Measurements from ENCODE around the gene MBNL3. TPM values are rescaled to one million over a fixed set of nuclear protein-coding genes. Genes with fewer than 3 reads are reported as not detected.
A peak's percentile ranks its signal among the peaks of the same experiment; 100 is the strongest.
"Not testable (repeated sequence)": the region's sequence is repeated elsewhere in the genome, so short reads cannot be mapped to it uniquely, and the experiment has no call there.

The MBNL3 gene
- total RNA-seq, 1 experiment from 2014 or later: 3.7 TPM

DNA sequence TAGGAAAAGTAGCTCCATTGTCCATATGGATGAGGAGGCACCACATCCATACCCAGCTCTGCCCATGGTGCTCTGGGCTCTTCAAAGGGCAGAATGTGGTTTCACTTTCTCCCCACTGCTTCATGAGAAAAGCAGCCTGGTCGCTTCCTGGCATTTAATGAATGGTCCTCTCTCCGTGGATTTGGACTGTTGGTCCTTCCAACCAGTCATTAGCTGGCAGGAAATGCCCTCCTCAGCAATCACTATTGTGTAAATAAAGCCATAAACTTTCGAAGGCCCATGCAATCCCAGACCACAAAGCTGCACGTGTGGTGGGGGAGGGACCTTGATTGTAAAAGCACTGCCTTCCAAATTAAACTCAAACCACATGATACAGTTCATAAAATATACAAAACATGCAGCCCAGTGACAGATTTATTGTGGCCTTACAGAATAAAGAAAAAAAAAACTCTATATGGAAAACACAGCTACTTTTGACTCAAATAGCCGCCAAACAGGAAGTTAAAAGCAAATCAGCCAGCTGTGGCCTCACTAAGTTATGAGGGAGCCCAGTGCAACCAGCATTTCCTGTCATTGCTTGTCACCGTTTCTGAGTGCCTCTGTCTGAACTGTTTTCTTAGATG, 8.1 kb downstream of the MBNL3 start:
- DNase-seq (ENCODE audit: low read depth): peak; percentile 70

DNA sequence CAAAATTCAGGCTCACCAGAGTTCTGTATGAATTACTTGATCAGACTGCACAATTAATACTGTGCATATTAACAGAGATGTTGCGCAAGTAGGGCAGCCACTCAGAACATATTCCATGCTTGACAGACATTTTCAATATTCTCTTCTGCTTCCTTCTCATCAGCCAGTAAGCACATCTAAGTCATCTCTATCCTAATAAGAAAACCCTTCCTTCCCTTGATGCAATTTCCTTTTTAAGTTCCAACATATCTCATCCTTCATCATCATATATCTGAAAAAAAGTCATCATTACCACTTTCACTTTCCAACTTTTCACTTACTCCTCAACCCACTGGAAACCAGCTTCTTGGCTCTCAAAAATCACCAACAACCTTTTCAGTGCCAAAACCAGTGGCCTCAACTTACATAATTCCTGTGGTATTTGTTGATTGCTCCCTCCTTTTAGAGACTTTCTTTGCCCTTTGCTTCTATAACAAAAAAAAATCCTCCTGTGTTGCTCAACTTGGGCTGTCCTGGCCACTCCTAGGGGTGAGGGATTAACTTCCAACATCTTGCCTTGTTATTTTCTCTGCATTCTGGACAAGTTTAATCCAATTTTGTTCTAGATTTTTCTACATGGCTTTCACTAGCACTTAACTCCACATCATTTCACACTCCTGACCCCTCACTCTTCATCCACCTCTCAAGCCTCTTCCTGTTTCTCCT, 14.1 kb downstream of the MBNL3 start:
- DNase-seq (ENCODE audit: low read depth): no peak

- no peak for DNase-seq (ENCODE audit: low read depth)
Measured at GRCh38 chrX:132472397-132472796, 16.4 kb downstream of the MBNL3 start.

- no peak for DNase-seq (ENCODE audit: low read depth)
Measured at GRCh38 chrX:132470831-132471230, 18.0 kb downstream of the MBNL3 start.

DNA sequence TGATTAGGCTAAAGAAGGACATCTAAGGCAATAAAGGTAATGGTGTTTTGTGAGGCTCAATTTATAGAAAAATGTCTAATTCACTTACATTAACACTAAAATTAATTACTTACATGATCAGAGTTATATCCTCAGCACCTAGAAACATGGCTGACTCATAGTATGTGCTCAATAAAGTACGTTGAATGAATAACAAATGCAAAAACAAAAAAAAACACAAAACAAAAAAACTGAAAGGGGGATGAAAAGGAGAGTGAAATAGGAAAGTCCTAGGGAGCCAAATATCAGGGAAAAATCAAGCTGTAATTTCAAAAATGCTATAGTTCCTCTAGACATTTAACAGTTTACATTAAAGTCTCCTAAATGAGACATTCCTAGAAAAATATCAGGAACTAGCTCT, 18.7 kb downstream of the MBNL3 start:
- no peak for DNase-seq (ENCODE audit: low read depth)

- DNase-seq (ENCODE audit: low read depth): no peak
Measured at GRCh38 chrX:132468454-132468853, 20.4 kb downstream of the MBNL3 start.

DNA sequence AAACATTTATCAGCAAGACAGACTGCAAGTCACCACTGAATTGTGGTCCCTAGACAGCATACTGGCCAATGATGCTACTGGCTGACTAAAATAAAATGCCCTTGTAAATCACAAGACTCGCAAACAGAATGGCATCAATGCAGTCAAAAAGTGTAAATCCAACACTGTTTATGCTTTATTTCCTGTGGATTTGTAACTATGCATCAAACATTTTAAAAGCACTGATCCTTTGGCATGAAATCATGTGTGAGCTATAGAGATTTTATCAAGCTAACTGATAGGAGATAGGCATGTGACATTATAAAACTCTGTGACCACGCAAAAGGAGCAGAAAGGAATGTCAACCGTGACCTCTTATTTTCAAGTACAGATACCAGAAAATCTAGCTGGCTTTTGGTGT, 20.8 kb downstream of the MBNL3 start:
- DNase-seq (ENCODE audit: low read depth): no peak

- no peak for DNase-seq (ENCODE audit: low read depth)
Measured at GRCh38 chrX:132467026-132467425, 21.8 kb downstream of the MBNL3 start.

GRCh38 chrX:132463411-132463810, 25.4 kb downstream of the MBNL3 start:
- DNase-seq (ENCODE audit: low read depth): no peak

DNA sequence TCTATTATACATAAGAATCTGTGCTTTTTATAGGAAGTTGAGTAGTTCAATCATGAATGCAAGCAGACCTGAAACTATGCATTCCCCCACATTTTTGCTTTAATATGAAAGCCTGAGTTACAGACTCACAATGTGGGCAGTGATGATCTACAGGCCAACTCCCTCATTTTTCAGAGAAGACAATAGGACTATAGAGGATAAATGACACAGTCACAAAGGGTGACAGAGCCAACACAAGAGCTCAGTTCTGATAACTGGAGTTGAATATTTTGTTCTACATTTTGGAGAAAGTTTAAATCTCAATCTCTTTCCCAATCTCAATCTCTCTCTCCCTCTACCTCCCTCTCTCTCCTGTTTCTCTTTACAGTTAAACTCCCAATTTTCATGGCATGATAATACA, 27.0 kb downstream of the MBNL3 start:
- no peak for DNase-seq (ENCODE audit: low read depth)

DNA sequence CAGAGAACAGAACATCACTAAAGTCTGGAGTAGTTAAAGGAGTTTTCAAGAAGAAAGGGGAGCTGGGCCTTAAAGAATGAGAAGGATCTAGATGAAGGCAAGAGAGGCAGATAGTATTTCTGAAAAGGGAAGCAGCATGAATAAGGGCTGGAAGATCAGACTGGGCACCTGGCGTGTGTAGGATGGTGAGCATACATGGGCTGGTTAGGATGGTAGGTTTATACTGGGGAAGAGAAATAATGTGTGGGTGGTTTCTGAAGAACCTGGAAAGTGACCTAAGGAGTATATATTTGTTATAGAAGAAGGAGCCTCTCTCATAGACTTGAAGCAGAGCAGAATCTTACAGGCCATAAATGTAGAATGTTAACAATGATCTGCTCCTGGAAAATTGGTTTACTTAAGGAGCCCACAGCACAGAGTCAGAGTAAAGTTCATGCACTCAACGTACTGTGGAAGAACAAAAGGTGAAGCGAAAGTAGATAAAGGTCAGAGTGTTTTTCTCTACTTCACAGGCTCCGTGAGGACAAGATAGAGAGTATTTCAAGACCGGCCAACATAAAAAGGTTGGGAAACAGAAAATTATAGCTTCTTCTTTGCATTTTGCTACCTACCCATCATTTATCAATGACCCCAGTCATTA, 35.8 kb downstream of the MBNL3 start:
- no peak for DNase-seq (ENCODE audit: low read depth)

DNA sequence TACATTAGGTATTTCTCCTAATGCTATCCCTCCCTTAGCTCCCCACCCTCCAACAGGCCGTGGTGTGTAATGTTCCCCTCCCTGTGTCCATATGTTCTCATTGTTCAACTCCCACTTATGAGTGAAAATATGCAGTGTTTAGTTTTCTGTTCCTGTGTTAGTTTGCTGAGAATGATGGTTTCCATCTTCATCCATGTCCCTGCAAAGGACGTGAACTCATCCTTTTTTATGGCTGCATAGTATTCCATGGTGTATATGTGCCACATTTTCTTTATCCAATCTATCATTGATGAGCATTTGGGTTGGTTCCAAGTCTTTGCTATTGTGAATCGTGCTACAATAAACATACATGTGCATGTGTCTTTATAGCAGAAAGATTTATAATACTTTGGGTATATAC, 42.9 kb downstream of the MBNL3 start:
- DNase-seq (ENCODE audit: low read depth): not testable (repeated sequence)

DNA sequence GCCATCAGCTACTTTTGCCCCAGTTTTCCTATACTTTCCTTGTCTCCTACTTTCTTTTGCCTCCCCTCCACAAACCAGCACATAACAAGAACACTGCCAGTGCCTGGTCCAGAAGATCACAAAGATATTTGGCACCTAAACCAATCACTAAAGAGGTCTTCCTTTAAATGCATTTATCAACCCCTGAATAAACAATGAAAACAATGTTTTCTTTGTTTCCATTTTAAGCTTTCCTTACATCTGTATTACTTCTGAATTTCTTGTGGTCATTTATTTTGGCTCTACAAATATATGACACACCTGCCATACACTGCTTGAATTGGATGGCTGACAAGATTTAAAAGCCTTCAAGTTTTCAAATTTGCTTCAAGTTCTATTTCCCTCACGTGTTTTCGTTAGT, 43.9 kb downstream of the MBNL3 start:
- peak; percentile 56 for DNase-seq (ENCODE audit: low read depth)

DNA sequence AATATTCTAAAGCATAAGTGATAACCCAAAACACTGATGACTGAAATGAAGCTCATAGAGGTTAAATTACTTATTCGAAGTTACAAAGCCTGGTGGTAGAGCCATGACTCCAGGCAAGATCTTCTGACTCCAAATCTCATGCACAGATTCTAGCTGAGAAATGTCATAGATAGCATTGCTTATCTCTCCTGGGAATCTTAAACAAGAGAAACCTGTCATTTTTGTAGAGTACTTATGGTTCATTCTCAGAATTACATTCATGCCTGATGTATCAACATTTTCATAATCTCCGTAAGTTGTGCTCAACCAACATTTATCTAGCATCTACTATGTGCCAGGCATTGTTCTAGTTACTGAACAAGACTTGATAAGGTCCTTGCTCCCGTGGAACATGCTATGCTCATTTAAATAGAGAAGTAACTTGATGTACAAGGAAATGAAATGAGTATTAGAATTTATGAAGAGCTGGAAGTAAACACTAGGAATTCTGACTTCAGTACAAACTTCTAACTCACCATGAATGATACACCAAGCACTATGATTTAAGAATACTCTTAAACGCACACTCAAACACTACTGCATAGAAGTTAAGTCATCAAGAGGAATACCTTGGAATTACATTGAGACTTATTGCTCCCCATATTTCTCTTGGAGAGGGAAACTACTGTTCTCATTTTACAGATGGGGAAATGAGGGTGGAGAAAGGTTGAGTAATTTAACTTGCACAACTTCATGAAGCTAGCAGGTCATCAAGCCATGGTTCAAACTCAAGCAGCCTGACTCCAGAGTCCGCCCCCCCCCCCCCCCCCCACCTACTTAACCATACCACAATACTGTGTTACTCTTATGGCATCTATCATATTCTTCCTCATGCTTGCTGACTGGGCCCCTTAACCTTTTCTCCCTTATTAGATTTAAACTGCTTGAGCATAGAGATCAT, 45.4 kb downstream of the MBNL3 start:
- DNase-seq (ENCODE audit: low read depth): no peak

GRCh38 chrX:132442691-132443090, 46.1 kb downstream of the MBNL3 start:
- DNase-seq (ENCODE audit: low read depth): no peak

GRCh38 chrX:132435222-132435621, 53.6 kb downstream of the MBNL3 start:
- no peak for DNase-seq (ENCODE audit: low read depth)

DNA sequence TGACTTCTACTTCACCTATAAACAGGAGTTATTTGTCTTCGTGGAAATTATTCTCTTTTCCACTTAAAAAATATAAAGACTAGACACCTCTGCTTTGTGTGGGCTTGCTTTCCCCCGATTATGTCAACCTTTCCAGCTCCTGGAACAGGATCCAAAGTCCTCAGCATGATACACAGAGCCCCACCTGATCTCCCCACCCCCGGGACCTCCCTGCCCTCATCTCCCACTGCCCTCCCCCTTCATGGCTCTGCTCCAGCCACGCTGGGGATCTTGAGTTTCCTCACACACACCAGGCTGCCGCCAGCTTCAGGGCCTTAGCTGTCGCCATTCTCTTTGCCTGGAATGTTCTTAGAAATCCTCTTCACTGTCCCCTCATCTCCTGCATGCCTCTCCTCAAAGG, 55.3 kb downstream of the MBNL3 start:
- no peak for DNase-seq (ENCODE audit: low read depth)

DNA sequence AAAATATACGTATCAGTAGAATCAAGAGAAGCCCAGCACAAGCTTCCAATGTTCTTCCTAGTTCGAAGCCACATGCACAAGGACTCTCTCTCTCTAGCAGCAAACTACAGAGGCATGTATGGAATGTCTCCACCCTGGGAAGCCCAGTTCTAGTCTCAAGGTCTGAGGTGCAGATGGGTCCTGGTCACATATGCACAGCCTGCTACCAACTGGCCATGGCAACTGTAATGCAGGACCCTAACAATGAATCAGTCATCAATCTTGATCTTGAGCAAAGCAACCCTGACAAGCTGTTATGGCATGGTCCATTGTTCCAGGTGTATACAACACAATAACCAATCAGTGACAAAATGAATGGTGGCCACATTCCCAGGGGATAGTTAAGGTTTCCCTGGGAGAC, 55.8 kb downstream of the MBNL3 start:
- no peak for DNase-seq (ENCODE audit: low read depth)

- no peak for DNase-seq (ENCODE audit: low read depth)
Measured at GRCh38 chrX:132428896-132429295, 59.9 kb downstream of the MBNL3 start.

- peak; percentile 51 for DNase-seq (ENCODE audit: low read depth)
Measured at GRCh38 chrX:132426695-132427281, 62.0 kb downstream of the MBNL3 start.

GRCh38 chrX:132425744-132426318, 63.0 kb downstream of the MBNL3 start:
- no peak for DNase-seq (ENCODE audit: low read depth)
